SK-N-MC (cell line): Measurements from ENCODE around the gene MRPS18B.
A peak's percentile ranks its signal among the peaks of the same experiment; 100 is the strongest.

Experiments
- EZH2 ChIP-seq: fragments of 200-600 bp; sonication (generic); IDR thresholded peaks from one replicate; pipeline ENCODE4 v1.6.1; 2017; ENCODE audit warnings: antibody characterized with exemption
- FOXP2 ChIP-seq: optimal IDR thresholded peaks from 2 replicates; pipeline ENCODE3; 2011; ENCODE audit warnings: mild to moderate bottlenecking, moderate library complexity; ENCODE audit not compliant: insufficient read depth; ENCODE audit errors: extremely low read length, control extremely low read depth
- POLR2AphosphoS5 ChIP-seq: IDR thresholded peaks from 2 replicates; pipeline ENCODE4 v1.6.1; 2012; ENCODE audit warnings: mild to moderate bottlenecking, low read depth, low read length, borderline replicate concordance

- TF ChIP-seq POLR2AphosphoS5 (peak; percentile 80), EZH2 (no peak), FOXP2 (no peak)
These were observed 1.5 kb upstream of the MRPS18B start for GRCh38 chr6:30615958-30616810.
